ENCODE measurements around the gene TADA3. TPM values are rescaled to one million over a fixed set of nuclear protein-coding genes. Genes with fewer than 3 reads are reported as not detected.

The TADA3 gene
- total RNA-seq, 1 donor from 2014 or later: 45.3 TPM

DNA sequence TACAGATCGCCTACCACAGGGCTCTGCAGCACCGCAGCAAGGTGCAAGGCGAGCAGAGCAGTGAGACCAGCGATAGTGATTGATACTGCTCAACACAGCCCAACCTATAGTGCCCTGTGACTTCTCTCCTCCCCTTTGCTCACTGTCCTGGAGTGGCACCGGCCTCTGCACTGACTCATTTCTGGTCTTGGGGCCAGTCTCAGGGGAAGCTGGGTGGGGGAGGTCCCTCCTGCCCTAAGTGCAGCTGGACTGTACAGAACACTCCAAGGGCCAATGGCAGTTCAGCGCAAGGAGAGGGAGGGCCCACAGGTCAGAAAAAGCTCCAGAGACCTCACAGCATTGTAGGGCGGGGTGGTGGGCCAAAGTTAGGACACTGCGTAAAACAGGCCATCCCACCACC is 45.0 kb downstream of the TADA3 start:
- DNase-seq: no peak
- H3K4me1 ChIP-seq: peaks cover 26% of the 10 kb centered on the region
- intact Hi-C loops (cut with micrococcal nuclease): no loop called here
- no peaks in the 10 kb centered on the region for H3K9me3 ChIP-seq (replicated peaks)
- no peak overlapping the region for H3K4me3 ChIP-seq
- H3K36me3 ChIP-seq: peaks cover 74% of the 10 kb centered on the region
- no peaks in the 10 kb centered on the region for H3K27me3 ChIP-seq (ENCODE audit: low read depth)
- TF ChIP-seq, protein P1, sequence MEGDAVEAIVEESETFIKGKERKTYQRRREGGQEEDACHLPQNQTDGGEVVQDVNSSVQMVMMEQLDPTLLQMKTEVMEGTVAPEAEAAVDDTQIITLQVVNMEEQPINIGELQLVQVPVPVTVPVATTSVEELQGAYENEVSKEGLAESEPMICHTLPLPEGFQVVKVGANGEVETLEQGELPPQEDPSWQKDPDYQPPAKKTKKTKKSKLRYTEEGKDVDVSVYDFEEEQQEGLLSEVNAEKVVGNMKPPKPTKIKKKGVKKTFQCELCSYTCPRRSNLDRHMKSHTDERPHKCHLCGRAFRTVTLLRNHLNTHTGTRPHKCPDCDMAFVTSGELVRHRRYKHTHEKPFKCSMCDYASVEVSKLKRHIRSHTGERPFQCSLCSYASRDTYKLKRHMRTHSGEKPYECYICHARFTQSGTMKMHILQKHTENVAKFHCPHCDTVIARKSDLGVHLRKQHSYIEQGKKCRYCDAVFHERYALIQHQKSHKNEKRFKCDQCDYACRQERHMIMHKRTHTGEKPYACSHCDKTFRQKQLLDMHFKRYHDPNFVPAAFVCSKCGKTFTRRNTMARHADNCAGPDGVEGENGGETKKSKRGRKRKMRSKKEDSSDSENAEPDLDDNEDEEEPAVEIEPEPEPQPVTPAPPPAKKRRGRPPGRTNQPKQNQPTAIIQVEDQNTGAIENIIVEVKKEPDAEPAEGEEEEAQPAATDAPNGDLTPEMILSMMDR (IDR thresholded peaks at IDR 0.05; ENCODE audit: borderline replicate concordance): no peak
- H3K27ac ChIP-seq (replicated peaks): no peak overlapping the region

- Histone ChIP-seq H3K36me3 (peaks cover 74% of the 10 kb centered on the region), H3K4me1 (peaks cover 21% of the 10 kb centered on the region), H3K9me3 (replicated peaks) (no peaks in the 10 kb centered on the region), H3K4me3 (no peak overlapping the region), H3K27me3 (ENCODE audit: low read depth) (no peaks in the 10 kb centered on the region), H3K27ac (replicated peaks) (no peak overlapping the region)
- intact Hi-C loops (cut with micrococcal nuclease): no loop called here
- DNase-seq: no peak
- TF ChIP-seq, protein P1 (IDR thresholded peaks at IDR 0.05; ENCODE audit: borderline replicate concordance): no peak
Observed at GRCh38 chr3:9746330-9746729, 45.9 kb downstream of the TADA3 start.

DNA sequence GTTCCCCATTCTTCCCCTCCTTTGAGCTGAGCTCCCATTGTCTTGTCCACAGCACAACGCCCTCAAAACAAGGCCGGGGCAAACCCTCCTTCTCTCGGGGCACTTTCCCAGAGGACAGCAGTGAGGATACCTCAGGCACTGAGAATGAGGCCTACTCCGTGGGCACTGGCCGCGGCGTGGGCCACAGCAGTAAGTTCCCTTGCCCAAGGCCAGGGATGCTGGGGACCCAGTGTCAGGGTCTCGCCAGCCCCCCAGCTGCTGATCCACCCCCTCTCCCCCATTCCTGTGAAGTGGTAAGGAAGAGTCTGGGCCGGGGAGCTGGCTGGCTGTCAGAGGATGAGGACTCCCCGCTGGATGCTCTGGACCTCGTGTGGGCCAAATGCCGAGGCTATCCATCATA is 46.8 kb downstream of the TADA3 start:
- TF ChIP-seq, protein P1 (IDR thresholded peaks at IDR 0.05; ENCODE audit: borderline replicate concordance): no peak
- intact Hi-C loops (cut with micrococcal nuclease): no loop called here
- peaks cover 79% of the 10 kb centered on the region for H3K36me3 ChIP-seq
- no peak for DNase-seq
- H3K4me1 ChIP-seq: peaks cover 12% of the 10 kb centered on the region
- no peaks in the 10 kb centered on the region for H3K27me3 ChIP-seq (ENCODE audit: low read depth)
- H3K27ac ChIP-seq (replicated peaks): no peak overlapping the region
- no peaks in the 10 kb centered on the region for H3K9me3 ChIP-seq (replicated peaks)
- no peak overlapping the region for H3K4me3 ChIP-seq

DNA sequence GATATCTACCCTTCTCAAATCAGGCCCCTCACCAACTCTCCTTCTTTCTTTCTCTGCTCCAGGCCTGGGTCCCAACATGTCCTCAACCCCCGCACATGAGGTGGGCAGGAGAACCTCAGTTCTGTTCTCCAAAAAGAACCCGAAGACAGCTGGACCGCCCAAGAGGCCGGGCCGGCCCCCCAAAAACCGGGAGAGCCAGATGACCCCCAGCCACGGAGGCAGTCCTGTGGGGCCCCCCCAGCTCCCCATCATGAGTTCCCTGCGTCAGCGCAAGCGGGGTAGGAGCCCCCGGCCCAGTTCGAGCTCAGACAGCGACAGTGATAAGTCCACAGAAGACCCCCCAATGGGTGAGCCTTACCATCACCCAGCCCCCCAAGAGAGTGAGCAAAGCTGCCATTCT is 48.1 kb downstream of the TADA3 start:
- peaks cover 92% of the 10 kb centered on the region for H3K36me3 ChIP-seq
- no peak for DNase-seq
- TF ChIP-seq, protein P1 (IDR thresholded peaks at IDR 0.05; ENCODE audit: borderline replicate concordance): no peak
- no peak overlapping the region for H3K27ac ChIP-seq (replicated peaks)
- H3K4me3 ChIP-seq: no peak overlapping the region
- no peaks in the 10 kb centered on the region for H3K9me3 ChIP-seq (replicated peaks)
- peaks cover 5% of the 10 kb centered on the region for H3K4me1 ChIP-seq
- intact Hi-C loops (cut with micrococcal nuclease): no loop called here
- no peaks in the 10 kb centered on the region for H3K27me3 ChIP-seq (ENCODE audit: low read depth)

- TF ChIP-seq, protein P1 (IDR thresholded peaks at IDR 0.05; ENCODE audit: borderline replicate concordance): no peak
- Histone ChIP-seq H3K27me3 (ENCODE audit: low read depth) (no peaks in the 10 kb centered on the region), H3K4me1 (no peaks in the 10 kb centered on the region), H3K36me3 (peaks cover 99% of the 10 kb centered on the region), H3K4me3 (no peak overlapping the region), H3K27ac (replicated peaks) (no peak overlapping the region), H3K9me3 (replicated peaks) (no peaks in the 10 kb centered on the region)
- intact Hi-C loops (cut with micrococcal nuclease): no loop called here
- DNase-seq: no peak
Observed at GRCh38 chr3:9743548-9743947, 48.7 kb downstream of the TADA3 start.

DNA sequence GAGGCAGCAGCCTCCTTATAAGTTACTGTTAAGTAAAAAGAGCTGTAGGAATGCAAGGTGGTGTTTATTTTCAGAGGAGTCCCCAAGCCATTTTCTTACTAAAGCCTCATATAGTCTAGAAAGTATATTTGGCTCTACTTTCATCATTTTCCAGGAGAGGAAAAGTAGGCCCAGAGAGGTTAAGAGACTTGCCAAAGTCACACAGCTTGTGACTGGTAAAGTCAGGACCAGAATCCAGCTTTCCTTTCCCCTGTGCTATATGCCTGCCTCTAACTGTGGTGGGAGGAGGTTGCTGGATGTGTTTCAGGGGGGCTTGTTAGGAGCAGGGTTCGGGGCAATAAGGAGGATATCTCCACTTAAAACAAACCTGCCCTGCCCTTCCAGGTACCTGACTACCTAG is 49.7 kb downstream of the TADA3 start:
- Histone ChIP-seq H3K27me3 (ENCODE audit: low read depth) (no peaks in the 10 kb centered on the region), H3K4me3 (no peak overlapping the region), H3K4me1 (peaks cover 6% of the 10 kb centered on the region), H3K36me3 (peaks cover 100% of the 10 kb centered on the region), H3K9me3 (replicated peaks) (no peaks in the 10 kb centered on the region), H3K27ac (replicated peaks) (no peak overlapping the region)
- no peak for DNase-seq
- intact Hi-C loops (cut with micrococcal nuclease): no loop called here
- TF ChIP-seq, protein P1 (IDR thresholded peaks at IDR 0.05; ENCODE audit: borderline replicate concordance): no peak

Measured in left ventricle myocardium inferior (tissue), 1 donor.